Measurements from ENCODE around the gene MRPL53. TPM values are rescaled to one million over a fixed set of nuclear protein-coding genes. Genes with fewer than 3 reads are reported as not detected.

The MRPL53 gene
- total RNA-seq, 6 donors from 2014 or later = 19.9 to 87.1 (median 30.1) TPM

DNA sequence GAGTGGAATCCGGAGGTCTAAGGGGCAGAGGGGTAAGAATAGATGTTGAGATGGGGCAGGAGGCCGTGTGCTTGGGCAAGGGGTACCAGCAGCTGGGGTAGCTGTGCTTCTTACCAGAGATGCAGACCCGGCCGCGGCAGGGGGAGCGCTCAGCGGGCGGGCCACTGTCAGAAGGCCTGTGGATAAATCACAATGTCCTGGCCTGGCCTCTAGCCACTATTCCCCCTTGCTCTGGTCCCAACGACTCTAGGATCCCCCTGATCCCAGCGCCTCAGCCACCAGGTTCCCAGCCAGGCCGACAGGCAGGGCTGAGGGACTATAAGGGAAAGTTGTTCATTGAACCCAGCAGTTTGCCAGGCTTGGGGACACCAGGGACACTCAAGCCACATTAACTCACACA, 42.0 kb downstream of the MRPL53 start:
- 85 to 87% methylated on average over 11 of the region's 11 CpGs for WGBS, 2 donors
- no peaks in the 10 kb centered on the region for H3K27me3 ChIP-seq
- TF ChIP-seq POLR2AphosphoS5 (IDR thresholded peaks at IDR 0.05) = no peak
- H3K4me1 ChIP-seq = no peaks in the 10 kb centered on the region
- H3K27ac ChIP-seq = no peak overlapping the region
- H3K36me3 ChIP-seq = peaks cover 3 to 68% (median 46%) of the 10 kb centered on the region in 4 donors
- no peak overlapping the region for H3K4me3 ChIP-seq
- no peaks in the 10 kb centered on the region for H3K9me3 ChIP-seq
- no peak for ATAC-seq (ENCODE audit: low FRiP score in 2 of 2)
- peak in 1 of 2 donors; percentile 63 for DNase-seq

DNA sequence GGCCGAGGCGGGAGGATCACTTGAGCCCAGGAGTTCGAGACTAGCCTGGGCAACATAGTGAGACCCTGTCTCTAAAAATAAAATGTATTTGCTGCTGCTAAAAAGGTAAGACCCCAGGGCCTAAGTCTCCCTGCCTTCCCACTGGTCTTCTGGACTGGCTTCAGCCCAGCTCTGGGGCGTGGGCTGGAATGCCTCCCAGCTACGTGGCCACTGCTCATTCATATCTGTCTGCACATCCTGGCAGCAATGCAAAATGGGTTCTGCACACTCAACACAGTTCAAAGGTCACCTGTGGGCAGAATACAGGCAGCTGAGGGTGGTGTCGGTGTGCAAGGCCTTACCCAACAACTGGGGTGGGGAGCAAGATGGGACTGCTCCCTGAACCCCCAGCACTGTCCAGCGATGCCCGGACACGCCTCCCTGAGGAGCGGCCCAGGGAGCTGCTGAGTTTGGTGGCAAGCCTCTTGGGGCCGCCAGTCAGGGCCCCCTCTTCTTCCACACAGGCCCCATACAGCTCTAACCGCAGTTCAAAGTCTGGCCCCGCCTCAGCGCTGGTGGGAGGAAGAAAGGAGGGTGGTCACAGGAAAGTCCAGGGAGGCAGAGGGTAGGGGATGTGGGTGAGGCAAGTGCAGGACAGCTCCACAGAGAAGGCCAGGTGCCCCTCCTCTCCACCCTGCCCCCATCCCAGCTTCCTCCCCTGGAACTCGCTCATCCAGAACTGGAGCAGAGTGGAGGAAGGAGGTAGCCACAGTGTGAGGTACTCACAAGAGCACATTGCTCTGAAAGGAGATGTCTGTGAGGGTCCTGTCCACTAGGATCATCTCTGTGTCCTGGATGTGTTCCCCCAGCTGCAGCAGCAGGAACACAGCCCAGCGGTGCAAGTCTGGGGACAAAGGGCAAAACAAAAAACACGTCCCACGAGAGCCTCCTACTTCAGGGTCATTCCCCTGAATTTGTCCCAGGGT, 42.7 kb downstream of the MRPL53 start:
- peaks cover 3 to 74% (median 46%) of the 10 kb centered on the region in 4 donors for H3K36me3 ChIP-seq
- ATAC-seq (ENCODE audit: low FRiP score in 2 of 2) = peak in 1 of 2 donors; percentile 11

GRCh38 chr2:74428675-74429074, 43.8 kb downstream of the MRPL53 start:
- Histone ChIP-seq H3K27me3 (no peaks in the 10 kb centered on the region), H3K9me3 (no peaks in the 10 kb centered on the region), H3K4me1 (no peaks in the 10 kb centered on the region), H3K36me3 (peaks cover 3 to 74% (median 46%) of the 10 kb centered on the region in 4 donors), H3K27ac (no peak overlapping the region), H3K4me3 (no peak overlapping the region)
- ATAC-seq (ENCODE audit: low FRiP score in 2 of 2) (no peak), DNase-seq (no peak)
- TF ChIP-seq POLR2AphosphoS5 (IDR thresholded peaks at IDR 0.05) = no peak
- TF ChIP-seq CTCF (IDR thresholded peaks at IDR 0.05) = no peak
- no peak for TF ChIP-seq POLR2A (IDR thresholded peaks at IDR 0.05)
- no peak for TF ChIP-seq EP300 (IDR thresholded peaks at IDR 0.05)
- 88 to 98% methylated on average over 5 of the region's 5 CpGs for WGBS, 2 donors

More for the DNA sequence above, 42.7 kb downstream of the MRPL53 start:
- H3K27ac ChIP-seq = no peak overlapping the region
- H3K4me1 ChIP-seq = no peaks in the 10 kb centered on the region
- no peaks in the 10 kb centered on the region for H3K27me3 ChIP-seq
- H3K4me3 ChIP-seq = no peak overlapping the region
- WGBS, 2 donors = 88 to 93% methylated on average over 10 to 18 of the region's 18 CpGs
- H3K9me3 ChIP-seq = no peaks in the 10 kb centered on the region
- no peak for TF ChIP-seq CTCF (IDR thresholded peaks at IDR 0.05)
- no peak for TF ChIP-seq POLR2A (IDR thresholded peaks at IDR 0.05)
- TF ChIP-seq POLR2AphosphoS5 (IDR thresholded peaks at IDR 0.05) = no peak
- peak in 1 of 2 donors; percentile 53 for DNase-seq

DNA sequence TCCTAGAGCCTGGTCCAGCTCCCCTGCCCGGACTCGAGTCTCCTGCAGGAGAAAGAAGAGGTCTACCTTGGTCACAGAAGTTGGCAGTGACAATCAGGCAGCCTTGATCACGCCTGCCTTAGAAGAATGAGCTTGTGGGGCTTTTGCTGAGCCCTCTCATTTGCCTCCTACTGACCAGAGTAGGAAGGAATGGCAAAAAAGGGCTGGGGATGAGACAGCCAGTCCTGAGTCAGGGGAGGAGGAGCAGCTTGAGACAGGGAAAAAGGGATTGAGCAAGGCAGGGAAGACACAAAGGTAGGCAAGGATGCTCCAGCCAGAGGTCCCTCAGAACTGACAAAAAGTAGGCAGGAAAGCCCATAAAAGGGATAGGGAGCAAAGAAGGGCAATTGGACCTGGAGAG, 44.9 kb downstream of the MRPL53 start:
- DNase-seq = no peak
- WGBS, 2 donors = 70 to 88% methylated on average over 3 of the region's 3 CpGs
- ATAC-seq (ENCODE audit: low FRiP score in 2 of 2) = no peak
- H3K36me3 ChIP-seq = peaks cover 3 to 74% (median 46%) of the 10 kb centered on the region in 4 donors
- H3K9me3 ChIP-seq = no peaks in the 10 kb centered on the region
- no peak for TF ChIP-seq POLR2A (IDR thresholded peaks at IDR 0.05)
- TF ChIP-seq POLR2AphosphoS5 (IDR thresholded peaks at IDR 0.05) = no peak
- no peak for TF ChIP-seq EP300 (IDR thresholded peaks at IDR 0.05)
- TF ChIP-seq CTCF (IDR thresholded peaks at IDR 0.05) = no peak
- peaks cover 0 to under 1% (median 0%) of the 10 kb centered on the region in 4 donors for H3K4me1 ChIP-seq
- no peaks in the 10 kb centered on the region for H3K27me3 ChIP-seq
- H3K27ac ChIP-seq = no peak overlapping the region
- no peak overlapping the region for H3K4me3 ChIP-seq

- peaks cover 3 to 11% (median 8%) of the 10 kb centered on the region in 4 donors for H3K4me1 ChIP-seq
- ATAC-seq (ENCODE audit: low FRiP score in 2 of 2) (no peak), DNase-seq (peak in 1 of 2 donors; percentile 42)
- no peaks in the 10 kb centered on the region for H3K27me3 ChIP-seq
- WGBS, 2 donors = 89 to 94% methylated on average over 8 to 14 of the region's 14 CpGs
- H3K4me3 ChIP-seq = no peak overlapping the region
- no peak overlapping the region for H3K27ac ChIP-seq
- peaks cover 3 to 63% (median 37%) of the 10 kb centered on the region in 4 donors for H3K36me3 ChIP-seq
- TF ChIP-seq EP300 (IDR thresholded peaks at IDR 0.05) = no peak
- no peak for TF ChIP-seq CTCF (IDR thresholded peaks at IDR 0.05)
- no peak for TF ChIP-seq POLR2A (IDR thresholded peaks at IDR 0.05)
- no peak for TF ChIP-seq POLR2AphosphoS5 (IDR thresholded peaks at IDR 0.05)
- H3K9me3 ChIP-seq = no peaks in the 10 kb centered on the region
Observed at GRCh38 chr2:74426181-74426758, 46.2 kb downstream of the MRPL53 start.
